ENCODE measurements around the gene EPN1. TPM values are rescaled to one million over a fixed set of nuclear protein-coding genes. Genes with fewer than 3 reads are reported as not detected.

Gene EPN1
- total and polyA plus RNA-seq, 4 donors, result 18.6 to 117 (median 77.8) TPM

GRCh38 chr19:55661826-55662225, 13.2 kb upstream of the EPN1 start:
- TF ChIP-seq ZBTB33 (IDR thresholded peaks at IDR 0.05) (no peak), RAD21 (IDR thresholded peaks at IDR 0.05) (no peak), SP1 (IDR thresholded peaks at IDR 0.05) (no peak), MAX (IDR thresholded peaks at IDR 0.05) (no peak), HNF4A (conservative IDR thresholded peaks at IDR 0.05) (no peak), YY1 (IDR thresholded peaks at IDR 0.05) (no peak), NR2F2 (IDR thresholded peaks at IDR 0.05) (no peak), FOXA1 (IDR thresholded peaks at IDR 0.05) (no peak), GABPA (IDR thresholded peaks at IDR 0.05 in 1 of 2, conservative IDR thresholded peaks at IDR 0.05 in 1 of 2) (no peak), REST (IDR thresholded peaks at IDR 0.05) (no peak), HNF4G (IDR thresholded peaks at IDR 0.05) (no peak), CTCF (IDR thresholded peaks at IDR 0.05; ENCODE audit: low read depth, low read length, missing input control) (no peak), TAF1 (conservative IDR thresholded peaks at IDR 0.05) (no peak), EGR1 (IDR thresholded peaks at IDR 0.05; ENCODE audit: low read depth in 2 of 2) (no peak), ATF3 (IDR thresholded peaks at IDR 0.05) (no peak), RXRA (IDR thresholded peaks at IDR 0.05) (no peak), JUND (IDR thresholded peaks at IDR 0.05) (no peak), FOXA2 (IDR thresholded peaks at IDR 0.05) (no peak)
- 69% methylated on average over 7 of the region's 7 CpGs for WGBS
- no peak overlapping the region for H3K4me3 ChIP-seq (ENCODE audit: low read depth in 1 of 3, low read length in 3 of 3)
- H3K27me3 ChIP-seq (ENCODE audit: control insufficient read depth in 4 of 4, insufficient read depth in 4 of 4, low read length in 3 of 4), result no peaks in the 10 kb centered on the region
- peaks cover 2 to 23% (median 22%) of the 10 kb centered on the region in 4 donors for H3K4me1 ChIP-seq (ENCODE audit: control insufficient read depth in 4 of 4, insufficient read depth in 4 of 4, low read length in 3 of 4)
- DNase-seq (ENCODE audit: low spot score), result no peak
- H3K36me3 ChIP-seq (ENCODE audit: control insufficient read depth in 4 of 4, insufficient read depth in 3 of 4, low read depth in 1 of 4, low read length in 3 of 4), result peaks cover 27 to 56% (median 39%) of the 10 kb centered on the region in 4 donors
- H3K27ac ChIP-seq (ENCODE audit: low read depth in 1 of 2, low read length in 2 of 2), result no peak overlapping the region
- H3K9ac ChIP-seq (ENCODE audit: low read depth in 1 of 2, low read length in 2 of 2), result no peak overlapping the region
- H3K9me3 ChIP-seq (ENCODE audit: control insufficient read depth in 4 of 4, low read length in 3 of 4), result no peaks in the 10 kb centered on the region

Measured in liver (tissue), 9 donors.